Type B pancreatic cell (in vitro differentiated cells): Measurements from ENCODE around the gene PPIP5K1. TPM values are rescaled to one million over a fixed set of nuclear protein-coding genes. Genes with fewer than 3 reads are reported as not detected.

Experiments used
- DNase-seq: peaks from one replicate; pipeline ENCODE4 v3.0.0; 2021; ENCODE audit warnings: mixed read lengths; ENCODE audit not compliant: unreplicated experiment; ENCODE audit errors: extremely low spot score
- H3K27ac Mint-ChIP-seq: 2 replicates; pipeline ENCODE4 v1.8.0; 2021; ENCODE audit warnings: mild to moderate bottlenecking, mixed read lengths
- H3K27me3 Mint-ChIP-seq: 2 replicates; pipeline ENCODE4 v1.8.0; 2021; ENCODE audit warnings: mixed read lengths
- H3K36me3 Mint-ChIP-seq: 2 replicates; pipeline ENCODE4 v1.8.0; 2021; ENCODE audit warnings: mixed read lengths
- H3K4me1 Mint-ChIP-seq: one replicate; pipeline ENCODE4 v1.8.0; 2021; ENCODE audit warnings: mixed read lengths; ENCODE audit not compliant: unreplicated experiment
- H3K4me3 Mint-ChIP-seq: 2 replicates; pipeline ENCODE4 v1.8.0; 2021; ENCODE audit warnings: mild to moderate bottlenecking, mixed read lengths
- H3K9me3 Mint-ChIP-seq: 2 replicates; pipeline ENCODE4 v1.8.0; 2021; ENCODE audit warnings: mixed read lengths
- CTCF ChIP-seq: fragments of 200-600 bp; sonication (generic); conservative IDR thresholded peaks from 2 replicates; pipeline ENCODE4 v1.5.0; 2021; ENCODE audit warnings: antibody characterized with exemption, mild to moderate bottlenecking
- total RNA-seq: library from RNA; stranded (reverse); gene quantifications from 2 replicates; pipeline ENCODE4 v1.2.1, GENCODE V29; 2021; ENCODE audit warnings: low replicate concordance

PPIP5K1 gene
- total RNA-seq, 1 donor from 2014 or later, result 58.2 TPM

GRCh38 chr15:43484455-43484854, 105.6 kb downstream of the PPIP5K1 start:
- Mint-ChIP-seq H3K27ac (no peak overlapping the region), H3K4me1 (peaks cover 5% of the 10 kb centered on the region), H3K4me3 (no peak overlapping the region), H3K9me3 (no peaks in the 10 kb centered on the region), H3K27me3 (no peaks in the 10 kb centered on the region), H3K36me3 (peaks cover 41% of the 10 kb centered on the region)
- TF ChIP-seq CTCF, result no peak
- DNase-seq, result no peak

Other genes starting within 250 kb of the PPIP5K1 start
- gene ZSCAN29, start 219.2 kb downstream of the PPIP5K1 start, total RNA-seq, result 28.8 and 45.6 TPM in 2 replicates
- 25.5 and 29.1 TPM in 2 replicates for gene TUBGCP4, start 219.1 kb downstream of the PPIP5K1 start, total RNA-seq
- 68.3 and 101 TPM in 2 replicates for gene TP53BP1, start 97.1 kb downstream of the PPIP5K1 start, total RNA-seq
- 6.0 and 18.2 TPM in 2 replicates for gene MAP1A, start 72.6 kb downstream of the PPIP5K1 start, total RNA-seq
- 41.2 and 73.2 TPM in 2 replicates for gene CKMT1B, start 3.8 kb upstream of the PPIP5K1 start, total RNA-seq
- gene STRC, start 28.6 kb upstream of the PPIP5K1 start, total RNA-seq, result 0.77 and 1.2 TPM in 2 replicates
- 5.1 and 9.1 TPM in 2 replicates for gene CATSPER2, start 58.6 kb upstream of the PPIP5K1 start, total RNA-seq
- 37.3 and 79.5 TPM in 2 replicates for gene CKMT1A, start 103.7 kb upstream of the PPIP5K1 start, total RNA-seq
- 508 and 604 TPM in 2 replicates for gene PDIA3, start 156.2 kb upstream of the PPIP5K1 start, total RNA-seq
- gene ELL3, start 186.8 kb upstream of the PPIP5K1 start, total RNA-seq, result 4.1 and 9.8 TPM in 2 replicates
- 805 and 910 TPM in 2 replicates for gene SERF2, start 202.1 kb upstream of the PPIP5K1 start, total RNA-seq
- 0.14 and 0.17 TPM in 2 replicates for gene SERINC4, start 210.0 kb upstream of the PPIP5K1 start, total RNA-seq
- gene HYPK, start 210.4 kb upstream of the PPIP5K1 start, total RNA-seq, result 14.9 and 17.2 TPM in 2 replicates
- 36.6 and 37.4 TPM in 2 replicates for gene MFAP1, start 234.5 kb upstream of the PPIP5K1 start, total RNA-seq
- gene WDR76, start 236.8 kb upstream of the PPIP5K1 start, total RNA-seq, result 5.7 and 16.9 TPM in 2 replicates